H1 (cell line): ENCODE data around the gene ENOX2. TPM values are rescaled to one million over a fixed set of nuclear protein-coding genes. Genes with fewer than 3 reads are reported as not detected.

ENCODE experiments used
- CHD7 ChIP-seq: fragments of 300-600 bp; sonication (generic); IDR thresholded peaks from 2 replicates; pipeline ENCODE4 v1.7.1; 2012; ENCODE audit warnings: low read length, moderate library complexity, mild to moderate bottlenecking, inconsistent platforms; ENCODE audit not compliant: insufficient replicate concordance
- SAP30 ChIP-seq: fragments of 300-600 bp; sonication (generic); IDR thresholded peaks from 2 replicates; pipeline ENCODE4 v1.7.1; 2012; ENCODE audit warnings: low read length, moderate library complexity, mild to moderate bottlenecking, inconsistent platforms; ENCODE audit not compliant: insufficient read depth, insufficient replicate concordance
- SRF ChIP-seq: IDR thresholded peaks from 2 replicates; pipeline ENCODE4 v1.6.1; 2011; ENCODE audit warnings: mild to moderate bottlenecking, low read depth, low read length, moderate library complexity
- TBP ChIP-seq: IDR thresholded peaks from 2 replicates; pipeline ENCODE4 v1.6.1; 2011; ENCODE audit warnings: low read depth, low read length, improper control_type of control experiment
- USF2 ChIP-seq: IDR thresholded peaks from 2 replicates; pipeline ENCODE4 v1.6.1; 2011; ENCODE audit warnings: low read length, improper control_type of control experiment
- polyA plus RNA-seq, 7 experiments: library from polyadenylated mRNA; depleted of rRNA in 3 of 7; stranded (reverse) in 5 of 7; unstranded in 2 of 7; fragments of >200 nt in 5 of 7; fragments of 200-250 nt in 2 of 7; gene quantifications; 1 replicate in 5 of 7; 2 replicates in 1 of 7; 4 replicates in 1 of 7; pipeline versions ENCODE4 v1.2.1 to v1.2.3, GENCODE V29; 2011 to 2013; ENCODE audit warnings: missing spikeins in 2 of 7, mixed read lengths in 2 of 7
- total RNA-seq: library from RNA; stranded (reverse); fragmentation: NEBNext Ultra II Directional; extraction: Animal tissue kit (Norgen Biotek cat#: 25700); gene quantifications from 2 replicates; pipeline ENCODE4 v1.2.1, GENCODE V29; 2021

ENOX2 gene
- total and polyA plus RNA-seq, 2 of the 8 experiments (the other 6 are each of a cell fraction or from before 2014, with no cell fraction given), result 4.5 to 12.3 TPM

- TF ChIP-seq CHD7, result no peak
- TF ChIP-seq SRF, result no peak
- no peak for TF ChIP-seq USF2
- TF ChIP-seq SAP30, result no peak
- no peak for TF ChIP-seq TBP
- TF ChIP-seq, all 59 proteins: peak for 0
Observed at GRCh38 chrX:130716346-130716745, 186.7 kb downstream of the ENOX2 start (continued).
